B cell (primary cell): ENCODE measurements around the gene KLRC2. TPM values are rescaled to one million over a fixed set of nuclear protein-coding genes. Genes with fewer than 3 reads are reported as not detected.
"Not testable (repeated sequence)": the region's sequence is repeated elsewhere in the genome, so short reads cannot be mapped to it uniquely, and the experiment has no call there.

Experiments used
- ATAC-seq: fragments of 200-7000 bp; cut with Tn5 transposase; one replicate; pipeline ENCODE4 v1.10.0; 2021; ENCODE audit warnings: low read depth, mild to moderate bottlenecking, moderate number of reproducible peaks, moderate library complexity
- CTCF ChIA-PET: fragments of 350-600 bp; sonication (Branson Sonifier 250); formaldehyde crosslinking; loops from one replicate; lab custom pipeline; 2021; ENCODE audit warnings: antibody characterized with exemption, inconsistent platforms; lab: Charles Lee
- POLR2A ChIA-PET: fragments of 350-600 bp; sonication (Branson Sonifier 250); formaldehyde crosslinking; loops from one replicate; lab custom pipeline; 2021; ENCODE audit warnings: antibody characterized with exemption; lab: Charles Lee
- DNase-seq: peaks from one replicate; pipeline ENCODE4 v3.0.0; 2013
- H2AFZ ChIP-seq: 2 replicates; pipeline ENCODE4 v1.6.1; 2012; ENCODE audit warnings: mild to moderate bottlenecking, low read depth, low read length; ENCODE audit not compliant: insufficient read depth, poor library complexity, severe bottlenecking
- H3K27ac ChIP-seq, 2 donors: 1 replicate in 1 of 2; 2 replicates in 1 of 2; pipeline ENCODE4 v1.5.1; 2012 to 2013; ENCODE audit warnings: low read length in 2 of 2, mild to moderate bottlenecking in 2 of 2, moderate library complexity in 1 of 2
- H3K27me3 ChIP-seq, 4 experiments: fragments of 200-600 bp in 1 of 4; sonication (generic) in 1 of 4; replicated peaks in 1 of 4; 1 replicate in 2 of 4; 2 replicates in 2 of 4; pipeline versions ENCODE4 v1.6.1 to v1.7.0; 2013 to 2016; ENCODE audit warnings: low read length in 3 of 4, mild to moderate bottlenecking in 2 of 4, mixed read lengths in 1 of 4, moderate library complexity in 1 of 4; ENCODE audit not compliant: insufficient read depth in 4 of 4, control insufficient read depth in 3 of 4; ENCODE audit errors: control extremely low read depth in 1 of 4
- H3K36me3 ChIP-seq, 2 experiments: replicated peaks in 1 of 2; 1 replicate in 1 of 2; 2 replicates in 1 of 2; pipeline versions ENCODE4 v1.6.1 to v1.7.1; 2013; ENCODE audit warnings: low read length in 1 of 2; ENCODE audit not compliant: insufficient read depth in 2 of 2, control insufficient read depth in 1 of 2; ENCODE audit errors: control extremely low read depth in 1 of 2, extremely low read depth in 1 of 2
- H3K4me1 ChIP-seq, 2 donors: fragments of 200-600 bp in 1 of 2; sonication (generic) in 1 of 2; 1 replicate in 1 of 2; 2 replicates in 1 of 2; pipeline versions ENCODE4 v1.5.1 to v1.6.1; 2013 to 2017; ENCODE audit warnings: low read length in 2 of 2; ENCODE audit not compliant: control insufficient read depth in 2 of 2, insufficient read depth in 2 of 2
- H3K4me2 ChIP-seq: replicated peaks from 2 replicates; pipeline ENCODE3; 2012; ENCODE audit warnings: mild to moderate bottlenecking, low read depth, low read length; ENCODE audit not compliant: poor library complexity, severe bottlenecking
- H3K4me3 ChIP-seq, 5 experiments: fragments of 200-600 bp in 1 of 5; sonication (generic) in 1 of 5; 1 replicate in 3 of 5; 2 replicates in 2 of 5; pipeline versions ENCODE4 v1.5.1 to v1.7.0; 2011 to 2016; ENCODE audit warnings: low read length in 4 of 5, mild to moderate bottlenecking in 4 of 5, low read depth in 2 of 5, control low read depth in 1 of 5, moderate library complexity in 1 of 5; ENCODE audit not compliant: insufficient read depth in 1 of 5; ENCODE audit errors: control extremely low read depth in 1 of 5, extremely low read depth in 1 of 5
- H3K79me2 ChIP-seq: fragments of 200-600 bp; sonication (generic); one replicate; pipeline ENCODE4 v1.6.0; 2016; ENCODE audit warnings: low read length; ENCODE audit not compliant: control insufficient read depth, insufficient read depth
- H3K9ac ChIP-seq: fragments of 200-600 bp; sonication (generic); 2 replicates; pipeline ENCODE4 v1.6.1; 2017; ENCODE audit warnings: mild to moderate bottlenecking, low read length, moderate library complexity
- H3K9me3 ChIP-seq, 3 donors: one replicate each; pipeline versions ENCODE4 v1.6.1 to v1.7.1; 2013; ENCODE audit warnings: low read length in 2 of 3; ENCODE audit not compliant: control insufficient read depth in 2 of 3, insufficient read depth in 1 of 3; ENCODE audit errors: control extremely low read depth in 1 of 3
- H4K20me1 ChIP-seq: 2 replicates; pipeline ENCODE4 v1.6.0; 2012; ENCODE audit warnings: mild to moderate bottlenecking, low read length; ENCODE audit not compliant: insufficient read depth, control insufficient read depth, poor library complexity, severe bottlenecking
- H3K27ac Mint-ChIP-seq: one replicate; pipeline ENCODE4 v1.8.0; 2021; ENCODE audit warnings: mixed read lengths
- H3K27me3 Mint-ChIP-seq: one replicate; pipeline ENCODE4 v1.8.0; 2021; ENCODE audit warnings: mixed read lengths
- H3K4me1 Mint-ChIP-seq: one replicate; pipeline ENCODE4 v1.8.0; 2021; ENCODE audit warnings: mixed read lengths
- H3K4me3 Mint-ChIP-seq: one replicate; pipeline ENCODE4 v1.8.0; 2021; ENCODE audit warnings: mixed read lengths
- H3K9me3 Mint-ChIP-seq: one replicate; pipeline ENCODE4 v1.8.0; 2022; ENCODE audit warnings: mixed read lengths; ENCODE audit not compliant: insufficient read depth
- CTCF ChIP-seq: fragments of 200-600 bp; IDR thresholded peaks from one replicate; pipeline ENCODE4 v1.8.0; 2022; ENCODE audit warnings: antibody characterized with exemption, mild to moderate bottlenecking
- EZH2 ChIP-seq: IDR thresholded peaks from 2 replicates; pipeline ENCODE4 v1.6.1; 2012; ENCODE audit warnings: borderline replicate concordance, low read depth, mild to moderate bottlenecking, moderate library complexity, low read length; ENCODE audit not compliant: insufficient read depth, poor library complexity, severe bottlenecking
- WGBS: methylation state at CpG from one replicate; pipeline ENCODE4 v1.1.5; 2013; ENCODE audit warnings: missing lambda C conversion rate; ENCODE audit not compliant: insufficient coverage; 5-methylcytosine and 5-hydroxymethylcytosine counted together
- intact Hi-C: fragments of 100-400 bp; cut with micrococcal nuclease; formaldehyde crosslinking; loops from one replicate; pipeline ENCODE4 v1.10.0; 2022
- polyA plus RNA-seq: library from polyadenylated mRNA; depleted of rRNA; stranded (reverse); fragments of >200 nt; gene quantifications from 2 replicates; pipeline ENCODE4 v1.2.3, GENCODE V29; 2012
- total RNA-seq, 2 donors: library from RNA; stranded (reverse); fragments of 120-200 nt in 1 of 2; gene quantifications; 1 replicate in 1 of 2; 2 replicates in 1 of 2; pipeline versions ENCODE4 v1.2.3 to v1.2.4, GENCODE V29; 2013 to 2022

Gene KLRC2
- total and polyA plus RNA-seq, 2 donors (not counting 1 experiment from before 2014, with no cell fraction given) = 0.21 to 0.59 TPM

- H3K9me3 ChIP-seq, DNase-seq, H2AFZ ChIP-seq, H3K27me3 Mint-ChIP-seq, POLR2A ChIA-PET, H3K4me3 ChIP-seq, H3K36me3 ChIP-seq, CTCF ChIA-PET, H3K27ac Mint-ChIP-seq, ATAC-seq, H3K27ac ChIP-seq, H3K4me3 Mint-ChIP-seq, H4K20me1 ChIP-seq, H3K9ac ChIP-seq, H3K27me3 ChIP-seq, intact Hi-C loops, H3K4me1 ChIP-seq, H3K9me3 Mint-ChIP-seq, H3K4me2 ChIP-seq, H3K79me2 ChIP-seq, H3K4me1 Mint-ChIP-seq: not testable (repeated sequence)
- no CpG with 5 or more reads among the region's 1 CpG for WGBS
Observed at GRCh38 chr12:10420334-10420733, 15.5 kb downstream of the KLRC2 start, which contains the start of gene KLRC3. TSS of gene KLRC3 (minus strand) at chr12:10420595. CDS start at chr12:10420550, 45 bp downstream.

GRCh38 chr12:10409392-10409791, 26.4 kb downstream of the KLRC2 start, which contains the start of gene KLRC4:
TSS of gene KLRC4 (minus strand) at chr12:10409757. CDS start at chr12:10409575, 182 bp downstream.
- TF ChIP-seq CTCF = no peak
- no peak for TF ChIP-seq EZH2
- H3K4me1 ChIP-seq = peaks cover 10% of the 10 kb centered on the region in 2 donors
- no peaks in the 10 kb centered on the region for H4K20me1 ChIP-seq
- DNase-seq = no peak
- H2AFZ ChIP-seq = no peak within 1 kb of the TSS
- ATAC-seq = no peak
- intact Hi-C loops = no loop called here
- CTCF ChIA-PET = no interaction called here
- Mint-ChIP-seq H3K27ac (no peak within 1 kb of the TSS), H3K27me3 (peaks cover 7% of the 10 kb centered on the region), H3K4me1 (peaks cover 7% of the 10 kb centered on the region), H3K4me3 (no peak within 1 kb of the TSS), H3K9me3 (no peaks in the 10 kb centered on the region)
- H3K27ac ChIP-seq = no peak within 1 kb of the TSS
- H3K9ac ChIP-seq = no peak within 1 kb of the TSS
- H3K4me3 ChIP-seq = no peak within 1 kb of the TSS
- H3K27me3 ChIP-seq = no peaks in the 10 kb centered on the region
- H3K9me3 ChIP-seq = peaks cover 0 to 3% (median 0%) of the 10 kb centered on the region in 3 donors
- no peaks in the 10 kb centered on the region for H3K79me2 ChIP-seq
- POLR2A ChIA-PET = no interaction called here
- H3K36me3 ChIP-seq = no peaks in the 10 kb centered on the region
- WGBS = 0% methylated on average over 1 of the region's 1 CpG
- H3K4me2 ChIP-seq = no peak within 1 kb of the TSS
